GM12874 (cell line): ENCODE results near the gene WDR74.

Experiments used
- TF ChIP-seq, protein P1 (sequence below): IDR thresholded peaks from 2 replicates; pipeline ENCODE4 v1.5.1; 2011; ENCODE audit warnings: low read depth, mild to moderate bottlenecking, control low read depth, low read length, moderate library complexity; ENCODE audit not compliant: insufficient read depth

Gene WDR74

GRCh38 chr11:62855571-62856332 lies 16.4 kb upstream of the WDR74 start:
- TF ChIP-seq, protein P1, sequence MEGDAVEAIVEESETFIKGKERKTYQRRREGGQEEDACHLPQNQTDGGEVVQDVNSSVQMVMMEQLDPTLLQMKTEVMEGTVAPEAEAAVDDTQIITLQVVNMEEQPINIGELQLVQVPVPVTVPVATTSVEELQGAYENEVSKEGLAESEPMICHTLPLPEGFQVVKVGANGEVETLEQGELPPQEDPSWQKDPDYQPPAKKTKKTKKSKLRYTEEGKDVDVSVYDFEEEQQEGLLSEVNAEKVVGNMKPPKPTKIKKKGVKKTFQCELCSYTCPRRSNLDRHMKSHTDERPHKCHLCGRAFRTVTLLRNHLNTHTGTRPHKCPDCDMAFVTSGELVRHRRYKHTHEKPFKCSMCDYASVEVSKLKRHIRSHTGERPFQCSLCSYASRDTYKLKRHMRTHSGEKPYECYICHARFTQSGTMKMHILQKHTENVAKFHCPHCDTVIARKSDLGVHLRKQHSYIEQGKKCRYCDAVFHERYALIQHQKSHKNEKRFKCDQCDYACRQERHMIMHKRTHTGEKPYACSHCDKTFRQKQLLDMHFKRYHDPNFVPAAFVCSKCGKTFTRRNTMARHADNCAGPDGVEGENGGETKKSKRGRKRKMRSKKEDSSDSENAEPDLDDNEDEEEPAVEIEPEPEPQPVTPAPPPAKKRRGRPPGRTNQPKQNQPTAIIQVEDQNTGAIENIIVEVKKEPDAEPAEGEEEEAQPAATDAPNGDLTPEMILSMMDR = no peak

GRCh38 chr11:62854825-62855570 lies 15.6 kb upstream of the WDR74 start:
- TF ChIP-seq, protein P1 = no peak

GRCh38 chr11:62854013-62854824 lies 14.8 kb upstream of the WDR74 start:
- TF ChIP-seq, protein P1 = no peak

DNA sequence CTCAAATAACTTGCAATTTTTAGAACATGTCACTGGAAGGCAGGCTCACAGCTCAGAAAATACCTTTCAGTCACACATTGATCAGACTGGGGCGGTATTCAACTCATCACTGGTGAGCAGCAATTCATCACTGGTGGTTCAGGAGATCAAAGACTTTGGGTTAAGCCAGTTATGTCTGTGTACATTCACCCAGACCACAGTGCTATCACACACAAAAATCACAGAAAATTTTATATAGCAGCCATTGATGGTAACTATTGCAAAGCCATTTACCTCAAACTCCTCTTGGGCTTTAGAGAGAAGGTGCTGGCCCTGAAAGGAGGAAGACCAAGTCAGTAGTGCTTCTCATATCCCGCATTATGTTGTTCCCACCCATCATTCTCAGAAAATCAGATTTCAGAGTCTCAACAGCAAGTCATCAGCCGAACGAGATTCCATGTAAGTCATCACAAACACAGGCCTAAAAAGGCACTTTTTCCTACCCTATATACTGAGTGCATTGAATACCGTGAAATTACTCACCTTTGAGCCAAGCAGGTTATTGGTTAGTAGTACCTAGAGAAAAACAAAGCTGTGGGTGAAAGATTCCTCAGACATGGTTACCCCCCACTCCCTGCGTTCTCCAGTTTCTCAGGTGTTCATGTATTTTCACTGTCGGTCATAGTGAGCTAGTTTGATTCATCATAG lies 14.0 kb upstream of the WDR74 start:
- TF ChIP-seq, protein P1 = no peak

DNA sequence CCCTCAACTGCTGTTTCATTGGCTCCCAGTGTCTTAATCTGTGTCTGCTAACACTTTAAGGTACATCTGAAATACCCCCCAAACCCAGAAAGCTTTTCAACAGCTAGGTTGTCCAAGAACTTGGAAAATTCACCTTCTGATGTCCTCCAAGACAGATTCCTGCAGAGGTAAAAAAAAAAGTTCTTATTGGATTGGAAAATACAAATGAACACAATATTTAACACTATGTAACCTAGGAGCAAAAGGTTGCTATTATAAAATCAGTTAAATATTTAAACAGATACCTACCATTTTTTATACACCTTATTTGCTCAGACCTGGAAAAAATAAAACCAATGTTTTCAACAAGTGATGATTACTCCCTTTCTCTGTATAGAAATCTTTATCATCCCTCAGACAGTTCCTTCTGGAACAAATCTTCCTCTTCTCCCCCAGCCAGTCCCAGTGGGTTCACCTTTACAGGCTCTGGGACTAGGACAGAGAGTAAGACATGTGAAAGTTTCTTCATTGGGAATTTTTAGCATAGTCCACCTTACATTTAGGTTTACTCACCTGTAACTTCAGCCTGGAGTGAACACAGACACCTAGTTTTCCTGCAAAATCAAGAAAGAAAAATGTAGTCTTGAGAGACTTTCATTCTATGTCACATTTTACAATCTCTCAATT lies 13.3 kb upstream of the WDR74 start:
- TF ChIP-seq, protein P1 = no peak

- TF ChIP-seq, protein P1 = no peak
Observed at GRCh38 chr11:62851807-62852522, 12.6 kb upstream of the WDR74 start.
